NOMO-1 (cell line): ENCODE data around the gene TRPV3.
"Not testable (repeated sequence)": the region's sequence is repeated elsewhere in the genome, so short reads cannot be mapped to it uniquely, and the experiment has no call there.

Experiments used
- DNase-seq, 2 experiments: peaks; one replicate each; lab custom pipeline; 2025; ENCODE audit not compliant: unreplicated experiment in 2 of 2; lab: John Stamatoyannopoulos, UW

The TRPV3 gene

GRCh38 chr17:3527468-3527867, 30.1 kb downstream of the TRPV3 start:
- no peak for DNase-seq

GRCh38 chr17:3526971-3527370, 30.6 kb downstream of the TRPV3 start:
- DNase-seq = no peak

GRCh38 chr17:3526491-3526890, 31.1 kb downstream of the TRPV3 start:
- DNase-seq = no peak

GRCh38 chr17:3524024-3524423, 33.6 kb downstream of the TRPV3 start:
- DNase-seq = no peak

GRCh38 chr17:3519472-3519871, 38.1 kb downstream of the TRPV3 start:
- DNase-seq = not testable (repeated sequence)

GRCh38 chr17:3514873-3515272, 42.7 kb downstream of the TRPV3 start:
- DNase-seq = no peak

GRCh38 chr17:3514167-3514566, 43.4 kb downstream of the TRPV3 start:
- DNase-seq = not testable (repeated sequence)

GRCh38 chr17:3513305-3514035, 44.1 kb downstream of the TRPV3 start:
- no peak for DNase-seq

GRCh38 chr17:3512505-3513171, 45.0 kb downstream of the TRPV3 start:
- no peak for DNase-seq

- DNase-seq = no peak
These were observed 45.6 kb downstream of the TRPV3 start for GRCh38 chr17:3511852-3512504.

- no peak for DNase-seq
These were observed 47.5 kb downstream of the TRPV3 start for GRCh38 chr17:3510090-3510489.

- DNase-seq = no peak
These were observed 49.7 kb downstream of the TRPV3 start for GRCh38 chr17:3507869-3508268.

- DNase-seq = no peak
These were observed 50.5 kb downstream of the TRPV3 start for GRCh38 chr17:3507071-3507470.

GRCh38 chr17:3506054-3506453, 51.6 kb downstream of the TRPV3 start:
- no peak for DNase-seq

GRCh38 chr17:3505008-3505407, 52.6 kb downstream of the TRPV3 start:
- no peak for DNase-seq

- no peak for DNase-seq
These were observed 54.3 kb downstream of the TRPV3 start for GRCh38 chr17:3503285-3503684.

- DNase-seq = no peak
These were observed 55.1 kb downstream of the TRPV3 start for GRCh38 chr17:3502466-3502865.

GRCh38 chr17:3501344-3501743, 56.3 kb downstream of the TRPV3 start:
- DNase-seq = no peak

GRCh38 chr17:3497101-3497500, 60.5 kb downstream of the TRPV3 start:
- no peak for DNase-seq

GRCh38 chr17:3485481-3486068, 72.0 kb downstream of the TRPV3 start:
- DNase-seq = no peak

- no peak for DNase-seq
These were observed 74.8 kb downstream of the TRPV3 start for GRCh38 chr17:3482852-3483251.

GRCh38 chr17:3479988-3480387, 77.6 kb downstream of the TRPV3 start:
- DNase-seq = no peak
